DMS53 treated with DMSO at 0.1 percent for 48 hours (cell line): ENCODE results near the gene FCRLA.

Source experiments
- DNase-seq: peaks from one replicate; lab custom pipeline; 2025; ENCODE audit not compliant: unreplicated experiment; lab: John Stamatoyannopoulos, UW

The FCRLA gene

GRCh38 chr1:161730050-161730564 is 23.1 kb downstream of the FCRLA start:
- DNase-seq, result no peak

GRCh38 chr1:161731241-161731640 is 24.2 kb downstream of the FCRLA start:
- no peak for DNase-seq

- DNase-seq, result no peak
These were observed 25.1 kb downstream of the FCRLA start for GRCh38 chr1:161731981-161732718.

GRCh38 chr1:161733526-161733925 is 26.5 kb downstream of the FCRLA start:
- no peak for DNase-seq

- no peak for DNase-seq
These were observed 28.8 kb downstream of the FCRLA start for GRCh38 chr1:161735837-161736236.

GRCh38 chr1:161736335-161736969 is 29.4 kb downstream of the FCRLA start:
- no peak for DNase-seq

GRCh38 chr1:161737625-161738024 is 30.6 kb downstream of the FCRLA start:
- no peak for DNase-seq

GRCh38 chr1:161738627-161739287 is 31.7 kb downstream of the FCRLA start:
- DNase-seq, result peak; percentile 4

GRCh38 chr1:161739865-161740566 is 33.0 kb downstream of the FCRLA start:
- DNase-seq, result no peak

GRCh38 chr1:161740921-161741320 is 33.9 kb downstream of the FCRLA start:
- no peak for DNase-seq

GRCh38 chr1:161743231-161743630 is 36.2 kb downstream of the FCRLA start:
- no peak for DNase-seq

- no peak for DNase-seq
These were observed 40.8 kb downstream of the FCRLA start for GRCh38 chr1:161747801-161748200.

GRCh38 chr1:161749509-161750407 is 42.7 kb downstream of the FCRLA start, which contains the start of gene DUSP12:
DUSP12 (plus strand) TSS chr1:161749786; CDS start chr1:161749802, 16 bp downstream.
- peak; percentile 91 for DNase-seq

- peak; percentile 32 for DNase-seq
These were observed 56.6 kb downstream of the FCRLA start for GRCh38 chr1:161763522-161764098.
